OCI-M1 (cell line): ENCODE measurements around the gene EXOC6B.
"Not testable (repeated sequence)": the region's sequence is repeated elsewhere in the genome, so short reads cannot be mapped to it uniquely, and the experiment has no call there.

Experiments
- DNase-seq: peaks from one replicate; lab custom pipeline; 2025; lab: John Stamatoyannopoulos, UW

EXOC6B gene

GRCh38 chr2:72604468-72604867, 221.4 kb downstream of the EXOC6B start:
- no peak for DNase-seq

- peak; percentile 7 for DNase-seq
These were observed 222.4 kb downstream of the EXOC6B start for GRCh38 chr2:72603481-72603880.

DNA sequence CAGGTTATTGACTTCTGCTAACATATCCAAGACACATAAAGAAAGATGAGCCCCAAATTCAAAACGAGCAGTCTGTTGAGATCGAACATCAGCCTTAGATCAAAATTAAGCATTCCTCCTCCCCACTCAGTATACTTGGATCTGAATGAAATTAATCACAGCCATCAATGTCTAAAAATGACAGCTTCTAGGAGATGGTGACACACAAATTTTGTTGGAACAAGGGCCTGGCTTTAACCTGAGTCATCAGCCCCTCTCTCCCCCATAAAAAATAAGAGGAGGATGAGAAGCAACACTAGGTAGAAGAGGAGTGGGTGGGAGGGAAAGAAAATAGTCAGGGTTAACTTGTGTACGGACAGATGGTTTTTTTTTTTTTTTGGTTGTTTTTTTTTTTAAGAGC, 223.1 kb downstream of the EXOC6B start:
- DNase-seq, result no peak

DNA sequence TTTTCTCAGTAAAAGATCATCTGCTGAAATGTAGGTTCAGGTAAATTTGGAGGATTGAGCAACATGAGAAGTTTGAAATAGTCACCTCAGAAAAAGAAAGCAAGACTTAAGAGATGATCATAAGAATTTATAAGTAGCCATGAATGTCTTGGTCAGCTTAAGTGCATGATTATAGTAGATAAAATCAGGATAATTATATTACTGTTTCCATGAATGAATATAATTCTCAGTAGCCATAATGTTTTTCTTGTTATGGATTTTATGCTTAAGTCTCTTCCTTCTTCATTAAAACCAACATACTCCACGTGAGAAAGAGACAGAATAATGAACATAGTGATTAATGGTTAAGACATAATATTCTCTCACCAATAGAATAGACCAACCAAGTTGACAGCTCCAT, 223.7 kb downstream of the EXOC6B start:
- DNase-seq, result no peak

DNA sequence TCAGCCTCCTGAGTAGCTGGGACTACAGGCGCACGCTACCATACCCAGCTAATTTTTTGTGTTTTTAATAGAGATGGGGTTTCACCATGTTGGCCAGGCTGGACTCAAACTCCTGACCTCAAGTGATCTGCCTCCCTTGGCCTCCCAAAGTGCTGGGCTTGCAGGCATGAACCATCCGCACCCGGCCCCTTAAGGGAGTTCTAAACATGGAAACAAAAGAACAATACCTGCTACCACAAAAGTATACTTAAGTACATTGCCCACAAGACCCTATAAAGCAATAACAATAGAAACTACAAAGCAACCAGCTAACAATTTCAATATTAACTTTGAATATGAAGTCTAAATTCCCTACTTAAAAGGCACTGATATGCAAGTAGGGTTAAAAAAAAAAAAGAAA, 242.0 kb downstream of the EXOC6B start:
- not testable (repeated sequence) for DNase-seq

- no peak for DNase-seq
These were observed 242.5 kb downstream of the EXOC6B start for GRCh38 chr2:72583376-72583775.

- peak; percentile 0 for DNase-seq
These were observed 244.2 kb downstream of the EXOC6B start for GRCh38 chr2:72581560-72582181.

DNA sequence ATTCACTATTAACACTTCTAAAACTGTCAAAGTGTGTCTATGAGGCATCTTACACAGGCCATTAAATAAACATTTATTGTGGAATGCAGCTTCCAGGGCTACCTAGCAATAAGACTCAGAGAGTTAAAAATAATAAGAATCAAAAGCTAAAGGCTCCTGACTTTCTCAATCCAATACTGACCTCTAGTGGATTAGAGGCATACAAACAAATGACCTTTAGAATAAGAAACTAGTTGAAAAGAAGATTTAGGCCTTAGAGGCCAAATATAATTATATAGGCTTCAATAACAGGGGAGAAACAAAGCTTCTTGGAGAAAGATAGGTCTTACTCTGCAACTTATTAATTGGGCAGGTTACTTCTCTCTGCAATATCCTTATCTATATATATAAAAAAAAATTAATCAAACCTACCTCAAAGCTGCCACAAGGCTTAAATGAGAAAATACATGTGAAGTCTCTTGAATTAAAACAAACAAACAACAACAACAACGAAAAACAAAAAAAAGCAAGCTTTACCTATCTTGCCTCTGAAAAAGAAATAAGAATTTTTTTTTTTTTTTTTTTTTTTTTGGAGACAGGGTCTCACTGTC, 246.1 kb downstream of the EXOC6B start:
- DNase-seq, result peak; percentile 65

- no peak for DNase-seq
These were observed 249.0 kb downstream of the EXOC6B start for GRCh38 chr2:72576861-72577260.

DNA sequence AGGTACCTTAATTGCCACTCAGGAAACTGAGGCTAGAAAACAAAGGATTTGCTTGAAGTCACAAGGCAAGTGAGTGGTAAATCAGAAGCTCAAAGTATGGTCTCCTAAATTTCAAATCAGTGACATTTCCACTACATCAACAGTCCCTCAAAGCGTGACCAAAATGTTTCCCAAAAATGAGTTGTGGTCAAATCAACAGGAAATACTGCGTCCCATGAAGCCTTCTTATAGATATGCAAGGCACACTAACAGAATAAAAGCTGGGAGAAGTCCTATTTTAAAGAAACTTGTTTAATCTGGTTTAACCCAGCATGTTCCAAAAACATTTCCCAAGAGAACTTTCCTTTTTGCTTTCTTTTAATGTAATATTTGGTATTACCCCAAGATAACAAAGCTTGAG, 249.4 kb downstream of the EXOC6B start:
- DNase-seq, result no peak

GRCh38 chr2:72574886-72575285, 250.9 kb downstream of the EXOC6B start:
- no peak for DNase-seq

- no peak for DNase-seq
These were observed 252.6 kb downstream of the EXOC6B start for GRCh38 chr2:72573232-72573631.

- DNase-seq, result no peak
These were observed 253.3 kb downstream of the EXOC6B start for GRCh38 chr2:72572501-72572900.

GRCh38 chr2:72570413-72570812, 255.4 kb downstream of the EXOC6B start:
- DNase-seq, result no peak

DNA sequence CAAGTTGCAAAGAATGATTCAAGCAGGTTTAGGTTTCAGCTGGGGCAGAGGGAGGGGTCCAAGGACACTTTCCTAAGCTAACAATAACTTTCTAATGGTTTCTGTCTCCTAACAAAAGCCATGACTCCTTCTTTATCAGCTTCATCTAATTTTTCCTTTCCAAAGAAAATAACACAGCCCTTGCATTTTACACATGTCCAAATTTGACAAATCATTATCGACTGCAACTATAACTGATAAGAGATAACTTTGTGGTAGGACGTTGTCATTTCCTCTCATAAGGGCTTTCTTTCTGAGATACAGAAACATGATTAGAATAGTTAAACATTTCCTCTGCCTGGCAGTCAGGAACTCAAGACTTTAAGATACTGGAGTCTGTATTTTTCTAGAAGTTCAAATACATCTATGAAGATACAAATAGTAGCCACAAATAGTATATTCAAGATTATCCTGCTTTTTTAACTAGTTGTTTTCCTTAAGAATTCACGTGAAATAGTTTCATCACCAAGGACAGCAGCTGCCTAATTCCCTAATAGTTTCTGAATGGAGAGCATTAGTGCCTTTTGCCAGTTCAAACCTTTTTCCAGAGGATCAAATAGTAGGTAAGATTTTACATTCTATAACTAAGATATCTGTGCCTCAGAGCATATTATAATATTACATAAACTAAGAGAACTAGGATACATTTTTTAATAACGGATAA, 263.2 kb downstream of the EXOC6B start:
- no peak for DNase-seq

DNA sequence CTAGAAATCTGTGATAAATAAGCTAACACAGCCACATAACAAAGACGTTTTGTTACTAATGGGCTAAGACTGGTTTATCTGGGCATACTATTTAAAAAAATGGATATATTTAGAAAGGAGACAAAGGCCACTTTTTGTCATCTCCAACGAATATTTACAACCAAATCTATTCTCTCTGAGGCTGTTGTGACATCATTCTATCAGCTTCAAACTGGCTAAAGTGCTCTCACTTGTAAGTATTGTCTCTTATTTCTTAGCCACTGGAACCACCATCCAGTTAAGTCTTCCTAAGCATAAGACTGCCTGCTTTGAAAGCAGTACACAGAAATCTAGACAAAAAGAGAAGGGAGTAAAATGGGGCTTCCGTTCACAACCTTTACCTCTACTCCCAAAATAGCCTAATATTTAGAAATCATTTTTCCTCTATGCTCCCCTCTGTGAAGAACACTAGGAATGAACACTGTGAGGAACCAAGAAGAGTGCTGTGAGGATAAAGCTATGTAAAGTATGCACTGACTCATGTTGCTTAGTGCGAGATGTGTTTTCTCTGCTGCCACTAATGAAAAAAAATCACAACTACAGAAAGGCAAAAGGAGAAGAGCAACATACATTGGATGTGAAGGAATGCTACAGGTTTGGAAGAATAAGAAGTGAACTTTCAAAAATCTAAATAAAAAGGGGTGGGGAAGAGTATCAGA, 264.1 kb downstream of the EXOC6B start:
- DNase-seq, result no peak

- no peak for DNase-seq
These were observed 269.9 kb downstream of the EXOC6B start for GRCh38 chr2:72555943-72556342.

- DNase-seq, result not testable (repeated sequence)
These were observed 270.5 kb downstream of the EXOC6B start for GRCh38 chr2:72555363-72555762.

- not testable (repeated sequence) for DNase-seq
These were observed 270.9 kb downstream of the EXOC6B start for GRCh38 chr2:72554910-72555309.

DNA sequence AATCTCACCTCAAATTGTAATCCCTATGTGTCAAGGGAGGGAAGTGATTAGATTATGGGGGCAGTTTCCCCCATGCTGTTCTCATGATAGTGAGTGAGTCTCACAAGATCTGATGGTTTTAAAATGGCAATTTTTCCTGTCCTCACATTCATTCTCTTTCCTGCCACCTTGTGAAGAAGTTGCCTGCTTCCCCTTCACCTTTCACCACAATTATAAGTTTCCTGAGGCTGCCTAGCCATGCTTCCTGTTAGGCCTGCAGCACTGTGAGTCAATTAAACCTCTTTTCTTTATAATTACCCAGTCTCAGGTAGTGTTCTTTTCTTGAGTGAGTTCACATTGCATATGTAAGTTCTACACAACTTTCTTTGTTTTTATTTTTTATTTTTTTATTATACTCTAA, 271.5 kb downstream of the EXOC6B start:
- DNase-seq, result no peak

DNA sequence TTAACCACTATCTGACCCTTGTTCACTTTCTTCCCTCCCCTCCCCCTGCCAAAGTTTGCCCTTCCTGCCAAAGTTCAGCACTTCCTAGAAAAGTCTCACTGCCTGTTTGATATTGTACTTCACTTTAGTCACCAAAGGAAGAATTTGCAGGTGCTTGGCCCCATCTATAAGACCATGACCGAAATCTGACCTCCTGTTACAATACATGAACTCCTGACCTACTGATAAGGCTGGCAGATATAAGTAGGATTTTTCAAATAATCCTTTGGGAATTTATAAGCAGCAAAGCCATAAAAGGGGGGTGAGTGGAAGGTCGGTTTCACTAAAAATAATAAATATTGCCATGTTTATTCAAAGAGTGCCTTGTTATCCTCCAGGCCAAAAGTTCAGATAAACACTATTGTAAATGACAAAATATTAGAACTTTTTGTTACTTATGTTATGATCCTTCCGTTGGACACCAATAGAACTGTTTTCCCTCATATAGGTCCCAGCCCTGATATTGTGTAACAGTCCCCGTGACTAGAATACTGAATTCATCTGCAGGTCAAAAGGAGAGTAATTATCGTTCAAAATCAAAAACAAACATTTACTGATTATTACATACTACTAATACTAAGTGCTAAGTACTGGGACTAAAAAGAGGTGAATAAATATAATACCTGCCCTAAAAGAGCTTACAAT, 277.6 kb downstream of the EXOC6B start:
- DNase-seq, result no peak

DNA sequence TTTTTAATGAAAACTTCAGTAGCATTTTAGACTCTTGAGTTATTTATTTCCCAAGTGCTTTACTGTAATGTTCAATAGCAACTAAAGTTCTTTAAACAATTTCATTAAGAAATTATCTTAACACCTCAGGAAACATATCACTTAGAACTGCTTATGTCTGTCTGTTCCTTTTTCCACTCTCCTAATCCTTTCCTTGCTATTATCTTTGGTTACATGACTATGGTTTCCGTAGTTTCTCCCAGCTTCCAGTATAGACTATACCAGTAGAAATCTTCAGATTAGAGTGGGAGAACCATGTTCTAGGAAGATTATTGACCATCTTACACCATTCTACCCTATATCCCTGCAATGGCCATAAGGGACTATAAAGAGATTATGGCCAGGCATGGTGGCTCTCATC, 280.0 kb downstream of the EXOC6B start:
- DNase-seq, result peak; percentile 21
